Heart left ventricle (tissue), 16 donors: ENCODE results near the gene PRKAG2. TPM values are rescaled to one million over a fixed set of nuclear protein-coding genes. Genes with fewer than 3 reads are reported as not detected.

ENCODE experiments used
- ATAC-seq, 4 donors: fragments of 200-7000 bp; cut with Tn5 transposase; one replicate each; pipeline ENCODE4 v1.9.1; 2020 to 2022; ENCODE audit warnings: moderate library complexity in 4 of 4, mild to moderate bottlenecking in 3 of 4, moderate number of reproducible peaks in 1 of 4
- DNase-seq, 5 donors: peaks; one replicate each; pipeline ENCODE4 v3.0.0-alpha.2; 2020
- H3K27ac ChIP-seq, 12 donors: fragments of 200-600 bp; sonication (generic) in 4 of 12; one replicate each; pipeline versions ENCODE4 v1.5.0 to v1.8.0; 2016 to 2022; ENCODE audit warnings: mild to moderate bottlenecking in 2 of 12
- H3K27me3 ChIP-seq, 9 donors: fragments of 200-600 bp; sonication (generic) in 2 of 9; one replicate each; pipeline versions ENCODE4 v1.5.1 to v1.8.0; 2016 to 2022; ENCODE audit warnings: mild to moderate bottlenecking in 3 of 9
- H3K36me3 ChIP-seq, 9 donors: fragments of 200-600 bp; sonication (generic) in 2 of 9; one replicate each; pipeline versions ENCODE4 v1.5.0 to v1.8.0; 2018 to 2022; ENCODE audit warnings: mild to moderate bottlenecking in 2 of 9
- H3K4me1 ChIP-seq, 12 donors: fragments of 200-600 bp; sonication (generic) in 4 of 12; one replicate each; pipeline versions ENCODE4 v1.5.0 to v1.8.0; 2016 to 2022; ENCODE audit warnings: mild to moderate bottlenecking in 3 of 12
- H3K4me3 ChIP-seq, 12 donors: fragments of 200-600 bp; sonication (generic) in 4 of 12; one replicate each; pipeline versions ENCODE4 v1.5.0 to v1.8.0; 2017 to 2022; ENCODE audit warnings: mild to moderate bottlenecking in 9 of 12, moderate library complexity in 4 of 12
- H3K9me3 ChIP-seq, 12 donors: fragments of 200-600 bp; sonication (generic) in 4 of 12; one replicate each; pipeline versions ENCODE4 v1.5.0 to v1.8.0; 2016 to 2022; ENCODE audit warnings: mild to moderate bottlenecking in 1 of 12
- POLR2A ChIP-seq, 2 donors: fragments of 450-650 bp; IDR thresholded peaks; one replicate each; pipeline ENCODE4 v1.6.1; 2017; ENCODE audit warnings: antibody characterized with exemption in 2 of 2, mild to moderate bottlenecking in 2 of 2, moderate library complexity in 2 of 2
- WGBS, 4 donors: extraction: QIAGEN DNeasy Blood & Tissue Kit in 2 of 4; methylation state at CpG; one replicate each; pipeline versions ENCODE4 v1.1.5 to v1.1.7; 2013 to 2018; 5-methylcytosine and 5-hydroxymethylcytosine counted together
- intact Hi-C, 10 donors: fragments of 100-400 bp; cut with DNase I; formaldehyde crosslinking; loops; one replicate each; pipeline versions ENCODE4 v1.11.1 to v1.14.2; 2022
- polyA plus RNA-seq, 2 donors: library from polyadenylated mRNA; stranded (reverse); fragments of 200-250 nt; gene quantifications; one replicate each; pipeline ENCODE4 v1.2.3, GENCODE V29; 2013
- total RNA-seq, 9 donors: library from RNA; depleted of rRNA in 2 of 9; stranded (reverse); fragments of >200 nt in 2 of 9; fragmentation: NEBNext Ultra II Directional in 3 of 9; extraction: Animal tissue kit (Norgen Biotek cat#: 25700) in 3 of 9; gene quantifications; one replicate each; pipeline versions ENCODE4 v1.1.0 to v1.2.4, GENCODE V29; 2016 to 2023
- TF ChIP-seq, protein P1 (sequence below), 12 donors: fragments of 200-600 bp; sonication (generic) in 4 of 12; IDR thresholded peaks; one replicate each; pipeline versions ENCODE4 v1.5.0 to v1.8.0; 2018 to 2022; ENCODE audit warnings: antibody characterized with exemption in 12 of 12, mild to moderate bottlenecking in 5 of 12
- donor health status: ischemic (EF 13 %, LVEDD 7.1; RV severe dilation, severe dysfunction).
- donor health status: healthy with polysubstance abuse.
- donor health status: DM: no; HTN: yes; CAD: no.
- donor health status: DM: no; HTN: no; CAD: no.
- donor health status: ischemic (EF 25% LVEDD 6.9; RV normal size, moderate dysfunction).
- donor health status: ischemic (EF 25% LVEDD 5.7; RV mildly dilated, moderate dysfunction).
- donor health status: healthy.
- donor health status: DM: yes; HTN: yes; CAD: no.
- donor health status: ischemic (EF 35%, LVEDD 5.7; RV mildly dilated, moderate dysfunction).
- donor health status: nonischemic (EF 11% LVEDD 7.7; RV severe dilation, severe dysfunction).
- donor health status: DM: yes; HTN: yes; CAD: no.
- donor health status: PGD.
- donor health status: ischemic (EF 29% LVEDD 5.4; RV normal size, mild dysfunction).
- donor health status: nonischemic (EF 23%, LVEDD 6.1; RV moderate dilation, normal function).

The PRKAG2 gene
- total and polyA plus RNA-seq, 11 donors = 50.2 to 179 (median 108) TPM

DNA sequence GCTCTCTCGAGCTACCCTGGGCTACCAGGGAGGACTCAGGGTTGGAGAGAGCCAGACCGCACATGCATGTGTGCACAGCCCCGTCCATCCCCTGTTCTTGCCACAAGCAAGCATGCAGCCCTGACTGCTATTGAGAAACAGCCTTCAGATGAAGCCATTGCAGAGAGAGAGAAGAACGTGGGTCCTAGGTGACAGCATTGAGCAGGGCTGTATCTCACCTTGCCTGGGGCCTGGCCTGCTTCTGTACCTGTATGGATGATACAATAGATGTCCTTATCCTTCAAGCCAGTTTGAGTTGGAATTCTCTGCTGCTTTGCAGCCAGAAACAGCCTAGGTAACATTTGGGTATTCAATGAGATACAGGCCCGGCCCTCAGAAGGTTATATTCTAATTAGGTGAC lies 229.9 kb downstream of the PRKAG2 start:
- ATAC-seq (no peak), DNase-seq (no peak)
- TF ChIP-seq, protein P1, sequence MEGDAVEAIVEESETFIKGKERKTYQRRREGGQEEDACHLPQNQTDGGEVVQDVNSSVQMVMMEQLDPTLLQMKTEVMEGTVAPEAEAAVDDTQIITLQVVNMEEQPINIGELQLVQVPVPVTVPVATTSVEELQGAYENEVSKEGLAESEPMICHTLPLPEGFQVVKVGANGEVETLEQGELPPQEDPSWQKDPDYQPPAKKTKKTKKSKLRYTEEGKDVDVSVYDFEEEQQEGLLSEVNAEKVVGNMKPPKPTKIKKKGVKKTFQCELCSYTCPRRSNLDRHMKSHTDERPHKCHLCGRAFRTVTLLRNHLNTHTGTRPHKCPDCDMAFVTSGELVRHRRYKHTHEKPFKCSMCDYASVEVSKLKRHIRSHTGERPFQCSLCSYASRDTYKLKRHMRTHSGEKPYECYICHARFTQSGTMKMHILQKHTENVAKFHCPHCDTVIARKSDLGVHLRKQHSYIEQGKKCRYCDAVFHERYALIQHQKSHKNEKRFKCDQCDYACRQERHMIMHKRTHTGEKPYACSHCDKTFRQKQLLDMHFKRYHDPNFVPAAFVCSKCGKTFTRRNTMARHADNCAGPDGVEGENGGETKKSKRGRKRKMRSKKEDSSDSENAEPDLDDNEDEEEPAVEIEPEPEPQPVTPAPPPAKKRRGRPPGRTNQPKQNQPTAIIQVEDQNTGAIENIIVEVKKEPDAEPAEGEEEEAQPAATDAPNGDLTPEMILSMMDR (IDR thresholded peaks at IDR 0.05) = no peak
- no peak for TF ChIP-seq POLR2A (IDR thresholded peaks at IDR 0.05)
- 84 to 91% (median 88%) methylated on average over 5 of the region's 5 CpGs for WGBS, 4 donors
- Histone ChIP-seq H3K4me3 (no peak overlapping the region), H3K9me3 (peaks cover 0 to 12% (median 0%) of the 10 kb centered on the region in 12 donors), H3K27me3 (no peaks in the 10 kb centered on the region), H3K36me3 (peaks cover 0 to 3% (median 0%) of the 10 kb centered on the region in 9 donors), H3K27ac (no peak overlapping the region), H3K4me1 (peaks cover 2 to 18% (median 11%) of the 10 kb centered on the region in 12 donors)
- intact Hi-C loops = no loop called here

DNA sequence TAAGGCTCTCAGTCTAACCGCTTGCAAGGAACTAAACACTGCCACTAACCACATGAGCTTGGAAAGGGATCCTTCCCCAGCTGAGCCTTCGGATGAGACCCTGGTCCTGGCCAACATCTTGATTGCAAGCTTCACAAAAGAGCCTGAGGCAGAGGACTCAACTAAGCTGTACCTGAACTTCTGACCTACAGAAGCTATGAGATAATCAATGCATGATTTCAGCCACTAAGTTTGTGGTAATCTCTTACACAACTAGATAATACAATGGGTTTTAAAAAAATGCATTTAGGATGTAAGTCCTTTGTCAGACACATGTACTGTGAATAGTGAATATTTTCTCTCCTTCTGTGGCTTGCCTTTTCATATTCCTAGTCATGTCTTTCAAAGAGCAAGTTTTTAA lies 231.6 kb downstream of the PRKAG2 start:
- ATAC-seq (no peak), DNase-seq (no peak)
- Histone ChIP-seq H3K4me1 (peaks cover 0 to 4% (median 0%) of the 10 kb centered on the region in 12 donors), H3K9me3 (peaks cover 0 to 12% (median 0%) of the 10 kb centered on the region in 12 donors), H3K36me3 (peaks cover 0 to 3% (median 0%) of the 10 kb centered on the region in 9 donors), H3K27me3 (no peaks in the 10 kb centered on the region), H3K27ac (no peak overlapping the region), H3K4me3 (no peak overlapping the region)
- intact Hi-C loops = no loop called here
- TF ChIP-seq, protein P1 (IDR thresholded peaks at IDR 0.05) = no peak
- TF ChIP-seq POLR2A (IDR thresholded peaks at IDR 0.05) = no peak
- 94 to 100% (median 98%) methylated on average over 2 of the region's 2 CpGs for WGBS, 4 donors

DNA sequence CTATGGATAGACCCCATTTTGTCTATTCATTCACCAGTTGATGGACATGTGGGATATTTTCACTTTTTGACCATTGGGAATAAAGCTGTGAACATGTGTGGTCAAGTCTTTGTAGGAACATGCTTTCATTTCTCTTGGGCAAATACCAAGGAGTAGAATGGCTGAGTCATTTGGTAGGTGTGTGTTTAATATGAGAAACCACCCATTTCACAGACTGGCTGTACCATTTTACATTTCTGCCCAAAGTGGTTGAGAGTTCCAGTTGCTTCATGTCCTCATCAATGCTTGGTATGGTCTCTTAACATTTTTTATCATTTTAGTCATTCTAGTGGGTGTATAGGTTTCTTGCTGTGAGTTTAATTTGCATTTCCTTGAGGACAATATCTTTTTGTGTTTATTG lies 232.4 kb downstream of the PRKAG2 start:
- Histone ChIP-seq H3K27me3 (no peaks in the 10 kb centered on the region), H3K4me1 (peaks cover 0 to 7% (median 0%) of the 10 kb centered on the region in 12 donors), H3K36me3 (peaks cover 0 to 3% (median 0%) of the 10 kb centered on the region in 9 donors), H3K4me3 (no peak overlapping the region), H3K27ac (no peak overlapping the region), H3K9me3 (peaks cover 0 to 12% (median 0%) of the 10 kb centered on the region in 12 donors)
- DNase-seq = no peak
- no peak for ATAC-seq
- intact Hi-C loops = no loop called here
- TF ChIP-seq, protein P1 (IDR thresholded peaks at IDR 0.05) = no peak
- no peak for TF ChIP-seq POLR2A (IDR thresholded peaks at IDR 0.05)

DNA sequence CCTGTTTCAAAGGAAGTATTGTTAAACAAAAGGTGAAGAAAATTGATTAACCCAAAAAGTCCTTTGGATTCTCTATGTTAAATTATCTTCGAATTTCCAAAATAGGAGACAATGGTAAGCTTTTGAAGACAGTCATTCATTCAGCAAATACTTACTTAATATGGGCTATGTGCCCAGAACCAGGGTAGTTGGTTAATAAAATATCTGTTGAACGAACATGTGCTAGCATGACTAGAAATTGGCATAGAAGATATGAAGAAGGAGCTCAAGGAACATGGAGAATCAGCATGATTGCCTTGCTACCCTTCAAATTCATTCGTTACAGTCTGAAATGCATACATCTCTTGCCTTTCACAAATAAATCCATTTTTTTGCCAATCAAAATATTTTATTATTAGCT lies 234.2 kb downstream of the PRKAG2 start:
- intact Hi-C loops = no loop called here
- Histone ChIP-seq H3K27me3 (no peaks in the 10 kb centered on the region), H3K36me3 (peaks cover 0 to 3% (median 0%) of the 10 kb centered on the region in 9 donors), H3K4me1 (peaks cover 0 to 13% (median 3%) of the 10 kb centered on the region in 12 donors), H3K4me3 (no peak overlapping the region), H3K9me3 (peaks cover 0 to 12% (median 0%) of the 10 kb centered on the region in 12 donors), H3K27ac (no peak overlapping the region)
- WGBS, 4 donors = 76 to 88% (median 78%) methylated on average over 3 of the region's 3 CpGs
- no peak for DNase-seq
- no peak for TF ChIP-seq POLR2A (IDR thresholded peaks at IDR 0.05)
- TF ChIP-seq, protein P1 (IDR thresholded peaks at IDR 0.05) = no peak
- no peak for ATAC-seq
